Measurements from ENCODE around the gene RPL10. TPM values are rescaled to one million over a fixed set of nuclear protein-coding genes. Genes with fewer than 3 reads are reported as not detected.
"Not testable (repeated sequence)": the region's sequence is repeated elsewhere in the genome, so short reads cannot be mapped to it uniquely, and the experiment has no call there.

The RPL10 gene
- total RNA-seq, 1 experiment from 2014 or later: 2,883 TPM

- in situ Hi-C loops (cut with HindIII; ENCODE audit: low sequenced_read_pairs); DNase-seq (ENCODE audit: low spot score): not testable (repeated sequence)
Measured at GRCh38 chrX:154396363-154396762, 1.8 kb upstream of the RPL10 start.

GRCh38 chrX:154396973-154397887 lies 947 bp upstream of the RPL10 start:
- in situ Hi-C loops (cut with HindIII; ENCODE audit: low sequenced_read_pairs): no loop called here
- DNase-seq (ENCODE audit: low spot score): peak; percentile 55

- in situ Hi-C loops (cut with HindIII; ENCODE audit: low sequenced_read_pairs): no loop called here
- DNase-seq (ENCODE audit: low spot score): peak; percentile 82
Measured at GRCh38 chrX:154398668-154399526, 720 bp downstream of the RPL10 start.

GRCh38 chrX:154399527-154400368 lies 1.6 kb downstream of the RPL10 start:
- DNase-seq (ENCODE audit: low spot score): no peak
- in situ Hi-C loops (cut with HindIII; ENCODE audit: low sequenced_read_pairs): no loop called here

GRCh38 chrX:154400369-154400817 lies 2.2 kb downstream of the RPL10 start:
- in situ Hi-C loops (cut with HindIII; ENCODE audit: low sequenced_read_pairs); DNase-seq (ENCODE audit: low spot score): not testable (repeated sequence)

GRCh38 chrX:154401045-154401799 lies 3.0 kb downstream of the RPL10 start:
- DNase-seq (ENCODE audit: low spot score): no peak
- in situ Hi-C loops (cut with HindIII; ENCODE audit: low sequenced_read_pairs): no loop called here

- in situ Hi-C loops (cut with HindIII; ENCODE audit: low sequenced_read_pairs): no loop called here
- no peak for DNase-seq (ENCODE audit: low spot score)
Measured at GRCh38 chrX:154401918-154402621, 3.9 kb downstream of the RPL10 start.

DNA sequence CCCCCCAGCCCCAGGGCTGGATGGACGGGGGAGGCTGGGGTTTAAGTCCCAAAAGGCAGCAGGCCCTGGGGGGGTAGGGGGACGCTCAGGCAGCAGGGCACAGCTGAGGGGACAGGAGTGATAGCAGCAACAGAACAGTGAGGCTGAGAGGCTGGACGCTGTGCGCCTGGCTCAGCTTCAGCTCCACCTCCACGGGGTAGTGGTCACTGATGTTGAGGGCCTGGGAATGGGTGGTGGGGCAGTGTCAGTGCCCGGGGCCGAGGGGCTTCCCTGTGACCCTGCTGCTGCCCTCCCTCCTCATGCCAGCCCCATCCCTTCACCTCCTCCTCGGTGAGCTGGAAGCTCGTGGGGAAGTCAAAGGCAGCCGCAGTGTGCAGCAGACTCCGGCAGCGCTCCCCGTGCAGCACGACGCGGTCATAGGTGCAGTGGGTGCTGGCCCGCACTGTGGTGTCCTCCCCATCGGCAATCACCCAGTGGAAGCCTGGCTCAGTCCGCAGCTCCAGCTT lies 4.5 kb downstream of the RPL10 start:
- DNase-seq (ENCODE audit: low spot score): no peak
- in situ Hi-C loops (cut with HindIII; ENCODE audit: low sequenced_read_pairs): no loop called here

GRCh38 chrX:154403192-154403591 lies 5.0 kb downstream of the RPL10 start:
- in situ Hi-C loops (cut with HindIII; ENCODE audit: low sequenced_read_pairs): no loop called here
- no peak for DNase-seq (ENCODE audit: low spot score)

DNA sequence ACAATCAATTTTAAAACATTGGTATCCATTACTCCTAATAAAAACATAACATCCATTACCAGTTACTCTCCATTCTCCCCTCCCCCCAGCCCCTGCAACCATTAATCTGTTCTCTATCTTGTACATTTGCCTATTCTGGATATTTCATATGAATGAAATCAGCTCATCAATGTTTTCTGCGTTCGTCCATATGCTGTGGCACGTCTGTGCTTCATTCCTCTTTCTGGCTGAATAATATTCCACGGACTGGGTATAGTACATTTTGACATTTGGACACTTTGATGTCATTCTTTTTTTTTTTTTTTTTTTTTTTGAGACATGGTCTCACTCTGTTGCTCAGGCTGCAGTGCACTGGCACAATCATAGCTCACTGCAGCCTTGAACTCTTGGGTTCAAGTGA lies 5.7 kb downstream of the RPL10 start:
- no peak for DNase-seq (ENCODE audit: low spot score)
- in situ Hi-C loops (cut with HindIII; ENCODE audit: low sequenced_read_pairs): no loop called here

- DNase-seq (ENCODE audit: low spot score): no peak
- in situ Hi-C loops (cut with HindIII; ENCODE audit: low sequenced_read_pairs): no loop called here
Measured at GRCh38 chrX:154404625-154405192, 6.5 kb downstream of the RPL10 start.

DNA sequence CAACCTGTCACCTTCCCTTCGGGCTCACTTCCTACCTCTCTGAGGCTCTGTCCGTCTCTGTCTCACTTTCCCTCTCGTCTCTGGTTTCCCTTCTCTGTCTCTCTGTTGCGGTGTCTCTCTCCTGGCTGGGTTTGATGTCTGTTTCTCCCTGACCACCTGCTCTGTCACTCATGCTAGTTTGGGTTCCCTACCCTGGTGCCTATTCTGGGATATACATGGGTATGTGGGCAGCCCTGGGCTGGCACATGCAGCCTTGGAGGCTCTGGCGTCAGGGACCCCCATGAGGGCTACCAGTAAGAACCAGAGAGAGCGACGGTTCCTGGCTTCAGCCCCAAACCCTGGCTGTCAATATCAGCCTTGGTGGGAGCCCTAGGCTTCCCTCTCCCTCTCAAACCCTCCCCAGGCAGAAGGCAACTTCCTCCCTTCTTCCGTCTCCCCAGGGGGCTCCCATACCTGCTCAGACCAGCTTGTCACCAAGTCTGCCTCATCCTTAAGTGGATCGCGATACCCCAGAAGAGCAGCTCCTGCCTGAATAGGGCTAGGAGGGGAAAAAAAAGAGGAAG lies 10.6 kb downstream of the RPL10 start:
- in situ Hi-C loops (cut with HindIII; ENCODE audit: low sequenced_read_pairs): no loop called here
- no peak for DNase-seq (ENCODE audit: low spot score)

DNA sequence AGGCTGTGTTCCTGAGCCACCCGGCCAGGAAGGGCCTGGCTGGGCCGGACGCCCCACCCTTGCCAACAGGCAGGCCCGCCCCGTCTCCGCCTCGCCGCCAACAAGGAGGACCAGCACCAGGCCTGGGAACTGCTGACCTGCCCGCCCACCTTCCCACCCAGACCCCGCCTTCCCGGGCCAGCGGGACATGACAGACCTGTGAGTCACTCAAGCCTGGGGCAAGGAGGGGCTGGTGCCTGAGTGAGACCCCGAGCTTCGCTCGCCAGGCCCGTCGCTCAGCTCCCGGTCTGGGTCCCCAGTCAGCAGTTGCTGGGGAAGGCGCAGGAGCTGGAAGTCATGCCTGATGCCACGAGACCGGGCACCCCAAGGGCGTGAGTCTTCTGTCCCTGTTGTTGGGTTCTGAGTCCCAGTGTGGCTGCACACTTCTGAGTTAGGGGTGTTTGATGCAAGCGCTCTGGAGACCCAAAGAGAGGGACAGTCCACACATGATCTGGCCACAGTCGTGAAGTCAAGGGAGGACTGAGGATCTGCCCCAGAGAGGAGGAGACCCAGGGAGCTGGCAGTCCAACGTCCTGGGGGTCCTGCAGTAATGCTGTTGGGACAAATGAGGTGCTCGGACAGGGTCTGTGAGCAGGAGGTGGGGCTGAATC lies 11.2 kb downstream of the RPL10 start, which contains the start of gene DNASE1L1:
TSS of gene DNASE1L1 (minus strand) at position 33 of the 650 bp plus-strand sequence. CDS start 3,686 bp downstream, outside the sequence.
- in situ Hi-C loops (cut with HindIII; ENCODE audit: low sequenced_read_pairs): no loop called here
- peak; percentile 26 for DNase-seq (ENCODE audit: low spot score)

GRCh38 chrX:154411981-154412340 lies 13.8 kb downstream of the RPL10 start:
- DNase-seq (ENCODE audit: low spot score): peak; percentile 66
- in situ Hi-C loops (cut with HindIII; ENCODE audit: low sequenced_read_pairs): no loop called here

DNA sequence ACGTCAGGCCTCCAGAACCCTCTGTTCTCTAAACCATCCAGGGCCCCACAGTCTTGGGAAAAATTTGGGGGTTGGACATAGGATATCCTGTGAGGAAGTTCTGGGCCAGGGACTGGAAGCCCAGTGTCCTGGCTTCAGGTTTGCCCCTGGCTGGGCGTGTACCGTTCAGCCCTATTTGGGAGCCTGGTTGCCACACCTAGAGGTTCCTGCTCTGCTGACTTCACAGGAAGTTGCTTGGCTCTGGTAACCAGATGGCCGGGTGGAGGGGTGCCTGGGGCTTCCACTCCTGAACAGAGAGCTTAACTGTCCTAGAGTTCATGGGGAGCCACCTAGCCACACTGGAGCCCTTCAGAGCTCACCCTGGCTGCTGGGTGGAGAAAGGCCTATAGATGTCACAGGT lies 14.3 kb downstream of the RPL10 start:
- in situ Hi-C loops (cut with HindIII; ENCODE audit: low sequenced_read_pairs): no loop called here
- DNase-seq (ENCODE audit: low spot score): no peak

DNA sequence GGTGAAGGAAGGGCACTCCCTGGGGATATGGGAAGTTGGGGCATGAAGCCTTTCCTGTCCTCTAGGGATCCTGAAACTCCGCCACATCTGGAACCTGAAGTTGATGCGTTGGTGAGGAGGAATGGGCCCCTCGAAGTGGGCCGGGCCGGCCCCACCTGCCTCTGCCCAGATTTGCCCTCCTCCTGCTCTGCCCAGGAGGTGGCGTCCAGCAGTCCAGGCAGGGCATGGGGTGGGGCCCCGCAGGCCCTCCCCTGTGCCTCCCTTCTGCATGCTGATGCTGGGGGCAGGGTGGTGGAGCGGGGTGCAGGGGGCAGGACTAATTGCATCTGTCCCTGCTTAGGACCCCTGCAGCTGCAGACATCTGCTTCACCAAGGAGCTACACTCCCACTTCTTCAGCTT lies 15.0 kb downstream of the RPL10 start:
- DNase-seq (ENCODE audit: low spot score): no peak
- in situ Hi-C loops (cut with HindIII; ENCODE audit: low sequenced_read_pairs): no loop called here

GRCh38 chrX:154417157-154417556 lies 19.0 kb downstream of the RPL10 start:
- in situ Hi-C loops (cut with HindIII; ENCODE audit: low sequenced_read_pairs): no loop called here
- peak; percentile 65 for DNase-seq (ENCODE audit: low spot score)
